Activated naive CD8-positive, alpha-beta T cell (primary cell): ENCODE data around the gene BYSL.
A peak's percentile ranks its signal among the peaks of the same experiment; 100 is the strongest.

ENCODE experiments used
- H3K27ac Mint-ChIP-seq: one replicate; pipeline ENCODE4 v1.8.0; 2021; ENCODE audit warnings: mixed read lengths
- H3K27me3 Mint-ChIP-seq: one replicate; pipeline ENCODE4 v1.8.0; 2021; ENCODE audit warnings: mixed read lengths
- H3K36me3 Mint-ChIP-seq: one replicate; pipeline ENCODE4 v1.8.0; 2021; ENCODE audit warnings: mixed read lengths
- H3K4me1 Mint-ChIP-seq: one replicate; pipeline ENCODE4 v1.8.0; 2021; ENCODE audit warnings: low read depth, mixed read lengths
- H3K4me3 Mint-ChIP-seq: one replicate; pipeline ENCODE4 v1.8.0; 2021; ENCODE audit warnings: mild to moderate bottlenecking, mixed read lengths
- H3K9me3 Mint-ChIP-seq: one replicate; pipeline ENCODE4 v1.8.0; 2021; ENCODE audit warnings: low read depth, mixed read lengths

The BYSL gene

DNA sequence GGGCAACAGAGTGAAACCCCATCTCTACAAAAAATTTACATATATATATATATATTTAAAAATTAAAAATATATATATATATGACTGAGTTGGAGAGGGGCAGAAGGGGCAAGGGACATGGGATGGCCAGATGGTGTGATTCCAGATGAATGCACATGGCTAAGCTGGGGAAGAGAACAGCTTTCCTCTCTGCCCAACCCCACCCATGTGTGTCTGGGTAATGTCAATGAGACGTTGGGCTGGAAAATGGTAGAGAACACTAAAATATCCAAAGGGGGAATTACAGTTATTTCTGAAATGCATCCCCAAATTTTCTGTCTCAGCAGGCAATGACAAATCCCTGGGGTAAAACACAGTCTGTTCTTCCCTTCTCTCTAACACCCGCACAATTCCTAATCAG, 51.5 kb downstream of the BYSL start:
- peaks cover 78% of the 10 kb centered on the region for H3K4me1 Mint-ChIP-seq
- H3K27me3 Mint-ChIP-seq, result no peaks in the 10 kb centered on the region
- peak overlapping the region; percentile 92 for H3K27ac Mint-ChIP-seq
- H3K9me3 Mint-ChIP-seq, result no peaks in the 10 kb centered on the region
- H3K4me3 Mint-ChIP-seq, result no peak overlapping the region
- H3K36me3 Mint-ChIP-seq, result peaks cover 2% of the 10 kb centered on the region

DNA sequence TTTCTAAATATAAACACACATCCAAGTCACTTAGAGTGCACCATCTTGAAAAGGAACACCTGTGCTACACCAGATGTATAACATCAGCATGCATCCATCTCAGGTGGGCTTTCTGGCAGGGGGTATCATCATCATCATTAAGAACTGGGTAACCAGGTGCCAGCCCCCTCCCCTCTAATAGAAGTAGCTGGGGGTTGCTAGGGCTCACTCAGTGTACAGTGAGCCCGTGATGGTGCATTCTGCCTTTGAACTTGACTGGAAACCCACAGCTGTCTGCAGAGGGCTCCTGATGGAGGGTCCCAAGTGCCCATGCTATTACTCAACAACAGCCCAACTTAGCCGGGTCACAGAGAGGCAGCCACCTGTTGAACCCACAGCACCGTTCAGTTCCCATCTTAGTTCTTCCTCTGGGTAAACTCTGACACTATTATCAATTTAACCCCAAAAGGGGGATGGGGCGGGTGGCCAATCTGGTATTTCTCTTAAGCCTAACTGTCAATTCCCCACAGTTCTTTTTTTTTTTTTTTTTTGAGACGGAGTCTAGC, 53.1 kb downstream of the BYSL start:
- no peak overlapping the region for H3K4me3 Mint-ChIP-seq
- peaks cover 76% of the 10 kb centered on the region for H3K4me1 Mint-ChIP-seq
- peaks cover 2% of the 10 kb centered on the region for H3K36me3 Mint-ChIP-seq

DNA sequence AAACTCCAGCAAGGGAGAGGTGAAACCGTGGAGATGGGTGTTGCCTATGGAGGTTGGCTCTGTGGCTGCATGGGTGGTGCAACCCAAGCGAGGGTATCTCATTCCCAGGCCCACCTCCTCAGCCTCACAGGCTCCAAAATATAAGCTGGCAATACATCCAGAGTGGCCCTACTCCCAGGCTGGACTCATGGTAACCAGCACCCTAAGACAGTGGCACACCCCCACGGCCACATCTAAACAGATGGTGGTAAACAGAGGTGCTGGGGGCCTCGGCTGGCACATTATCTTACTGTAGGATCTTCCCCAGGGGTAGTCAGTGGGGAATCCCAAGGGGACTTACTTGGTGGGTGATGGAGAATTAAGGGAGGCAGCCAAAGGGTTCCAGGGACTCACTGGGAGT, 54.0 kb downstream of the BYSL start:
- Mint-ChIP-seq H3K36me3 (peaks cover 2% of the 10 kb centered on the region), H3K27me3 (no peaks in the 10 kb centered on the region), H3K27ac (peak overlapping the region; percentile 92), H3K9me3 (no peaks in the 10 kb centered on the region), H3K4me3 (peak overlapping the region; percentile 51), H3K4me1 (peaks cover 78% of the 10 kb centered on the region)

More for the DNA sequence above, 53.1 kb downstream of the BYSL start:
- Mint-ChIP-seq H3K9me3 (no peaks in the 10 kb centered on the region), H3K27ac (peak overlapping the region; percentile 92), H3K27me3 (no peaks in the 10 kb centered on the region)

DNA sequence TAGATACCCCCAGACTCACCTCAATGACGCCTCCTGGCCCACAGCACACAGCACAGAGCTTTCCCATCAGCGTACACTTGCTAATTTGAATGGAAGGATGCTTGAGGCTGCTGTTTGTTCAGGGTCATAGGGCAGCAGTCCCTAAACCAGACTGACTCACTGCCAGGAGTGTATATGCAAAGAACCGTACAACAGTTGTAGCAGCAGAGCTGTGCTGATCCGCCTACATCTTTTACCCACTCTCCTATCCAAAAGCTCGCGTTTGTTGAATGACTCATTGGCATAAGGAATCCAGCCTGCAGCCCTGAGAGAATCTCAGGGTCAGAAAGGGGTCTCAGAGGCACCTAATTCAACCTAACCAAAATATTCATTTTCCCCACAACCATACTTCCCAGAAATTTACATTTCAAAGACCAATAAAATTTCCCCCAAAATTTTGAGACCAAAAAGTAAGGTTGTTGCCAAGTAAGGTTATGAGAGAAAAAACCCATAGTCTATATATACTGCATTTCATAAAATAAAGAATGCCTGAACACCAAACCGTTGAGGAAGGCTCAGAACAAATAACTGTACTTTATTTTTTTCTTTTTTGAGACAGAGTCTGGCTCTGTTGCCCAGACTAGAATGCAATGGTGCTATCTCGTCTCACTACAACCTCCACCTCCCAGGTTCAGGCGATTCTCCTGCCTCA, 55.6 kb downstream of the BYSL start:
- Mint-ChIP-seq H3K27ac (peak overlapping the region; percentile 92), H3K4me3 (peak overlapping the region; percentile 76), H3K9me3 (no peaks in the 10 kb centered on the region), H3K36me3 (peaks cover 6% of the 10 kb centered on the region), H3K4me1 (peaks cover 75% of the 10 kb centered on the region), H3K27me3 (no peaks in the 10 kb centered on the region)
